Stimulated activated CD8-positive, alpha-beta memory T cell treated with anti-CD3 and anti-CD28 coated beads, Interleukin-2, amount 100 ng/mL, for 1 hour (primary cell): Measurements from ENCODE around the gene AP3D1.
"Not testable (repeated sequence)": the region's sequence is repeated elsewhere in the genome, so short reads cannot be mapped to it uniquely, and the experiment has no call there.

Experiments used
- DNase-seq, 2 donors: peaks; one replicate each; pipeline ENCODE4 v3.0.0-alpha.2; 2020; ENCODE audit warnings: low read depth in 2 of 2

The AP3D1 gene

GRCh38 chr19:2151339-2152229, at the start of gene AP3D1:
TSS of gene AP3D1 (minus strand) at chr19:2151566. CDS start at chr19:2151334, 232 bp downstream.
- DNase-seq, result peak; percentile 99

- DNase-seq, result not testable (repeated sequence)
These were observed 49.4 kb upstream of the AP3D1 start for GRCh38 chr19:2200624-2201294.

DNA sequence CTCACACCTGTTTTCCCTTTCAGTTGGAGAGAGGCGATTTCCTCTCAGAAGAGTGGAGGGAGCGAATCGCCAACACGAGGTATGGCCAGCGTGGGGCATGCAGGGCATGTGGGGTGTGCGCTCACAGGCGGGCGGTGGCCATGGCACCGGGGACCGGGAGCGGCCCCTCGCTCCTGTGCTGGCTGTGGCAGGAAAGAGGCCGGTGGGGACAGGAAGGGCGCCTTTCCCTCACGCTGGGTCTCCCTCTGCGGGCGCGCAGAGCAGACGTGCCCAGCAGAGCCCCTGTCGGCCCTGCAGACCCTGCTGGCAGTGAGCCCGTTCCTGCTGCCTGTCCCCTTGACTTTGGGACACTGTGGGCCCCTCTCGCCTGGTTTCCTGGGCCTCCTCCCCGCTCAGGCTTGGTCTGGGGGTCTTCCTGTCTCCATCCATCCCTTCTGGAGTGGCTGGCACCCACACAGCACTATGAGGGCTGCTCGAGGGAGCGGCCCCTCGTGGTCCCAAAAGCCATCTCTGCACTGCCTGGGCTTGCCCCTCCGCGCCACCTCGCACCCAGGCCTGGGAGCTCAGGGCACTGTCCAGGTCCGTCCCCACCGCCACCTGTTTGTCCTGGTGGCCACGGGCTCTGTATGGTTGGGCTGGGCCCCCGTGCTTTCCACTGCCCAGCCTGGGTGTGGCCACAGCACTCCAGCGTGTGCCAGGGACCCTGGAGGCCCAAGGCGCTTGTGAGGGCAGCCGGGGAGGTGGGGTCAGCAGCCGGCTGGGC, 48.7 kb upstream of the AP3D1 start:
- no peak for DNase-seq

- no peak for DNase-seq
These were observed 47.8 kb upstream of the AP3D1 start for GRCh38 chr19:2199215-2199614.

DNA sequence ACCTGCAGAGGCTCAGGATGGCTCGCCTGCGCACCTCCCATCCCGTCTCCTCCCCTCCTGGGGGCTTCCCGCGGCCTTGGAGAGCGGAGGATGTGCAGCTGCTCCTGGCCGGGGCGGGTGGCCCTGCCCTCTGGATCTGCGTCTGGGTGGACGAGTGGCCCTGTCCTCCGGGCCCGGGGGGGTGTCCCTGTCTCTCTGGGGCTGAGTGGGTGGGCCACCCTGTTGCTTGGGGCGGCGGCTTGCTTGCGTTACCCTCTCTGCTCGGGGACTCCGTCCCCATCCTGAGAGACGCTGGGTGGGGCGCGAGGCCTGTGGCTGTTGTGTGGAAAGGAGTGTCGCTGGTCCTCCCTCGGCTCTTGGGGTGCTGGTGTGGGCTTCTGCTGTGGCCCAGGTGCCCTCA, 47.0 kb upstream of the AP3D1 start:
- no peak for DNase-seq

GRCh38 chr19:2197270-2197669, 45.9 kb upstream of the AP3D1 start:
- no peak for DNase-seq

DNA sequence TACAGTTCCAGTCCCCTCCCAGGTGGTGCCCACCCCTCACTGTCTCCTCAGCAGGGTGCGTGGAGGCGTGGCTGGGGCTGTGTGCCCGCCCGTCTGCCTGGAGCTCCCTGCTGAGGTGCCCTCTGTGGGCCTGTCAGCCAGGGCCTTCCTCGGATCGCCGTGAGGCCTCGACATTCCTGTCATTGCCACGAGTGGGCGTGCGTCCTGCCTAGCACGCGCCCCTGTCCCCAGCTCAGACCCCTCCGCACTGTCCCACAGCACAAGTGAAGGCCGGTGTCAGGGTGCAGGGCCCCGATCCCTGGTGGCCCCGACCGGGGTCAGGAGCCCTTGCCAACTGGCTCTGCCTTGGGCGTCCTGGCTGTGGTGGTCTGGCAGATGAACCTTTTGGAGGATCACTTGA, 44.5 kb upstream of the AP3D1 start:
- DNase-seq, result no peak

GRCh38 chr19:2195361-2195760, 44.0 kb upstream of the AP3D1 start:
- DNase-seq, result no peak

DNA sequence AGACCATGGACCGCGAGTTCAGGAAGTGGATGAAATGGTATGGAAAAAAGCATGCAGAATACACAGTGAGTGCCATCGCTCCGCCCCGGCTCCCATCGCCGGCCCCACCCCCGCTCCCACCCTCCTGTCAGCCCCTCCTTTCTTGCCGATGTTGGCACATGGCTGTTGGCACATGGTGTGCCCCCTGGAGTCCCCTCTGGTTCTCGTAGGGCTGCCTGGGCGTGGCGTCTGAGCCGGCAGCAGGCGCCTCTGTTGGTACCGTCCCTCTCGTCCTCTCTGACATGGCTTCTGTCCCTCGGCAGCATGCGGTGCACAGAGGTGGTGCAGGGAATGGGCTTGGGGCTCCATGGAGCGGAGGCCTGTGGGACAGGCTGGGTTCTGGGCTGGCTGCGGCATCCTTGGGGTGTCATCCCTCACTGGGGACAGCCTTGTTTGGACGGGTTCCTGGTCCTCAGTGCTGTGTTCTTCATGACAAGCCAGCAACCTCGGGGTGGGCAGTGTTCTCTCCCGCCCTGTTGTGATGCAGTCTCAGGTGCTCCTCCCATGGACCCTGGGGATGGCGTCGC, 43.2 kb upstream of the AP3D1 start:
- no peak for DNase-seq

GRCh38 chr19:2193807-2194206, 42.4 kb upstream of the AP3D1 start:
- no peak for DNase-seq

DNA sequence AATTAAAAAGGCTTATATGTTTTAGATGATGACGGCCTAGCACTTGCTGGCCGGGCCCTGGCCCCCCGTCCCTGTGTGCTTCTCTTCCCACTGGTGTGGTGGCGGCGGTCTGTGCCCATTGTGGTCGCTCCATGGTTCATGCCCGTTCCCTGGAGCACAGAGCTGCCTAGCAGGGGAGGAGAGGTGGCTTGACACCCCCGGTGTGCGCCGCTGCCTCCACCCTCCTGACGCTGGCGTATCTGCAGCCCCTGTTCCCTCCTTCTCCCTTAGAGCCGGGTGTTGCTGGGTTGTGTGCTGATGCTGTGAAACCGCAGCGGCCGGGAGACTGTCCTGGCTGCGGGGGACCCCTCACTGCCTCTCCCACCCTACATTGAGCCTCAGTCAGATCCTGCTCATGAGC, 41.5 kb upstream of the AP3D1 start:
- no peak for DNase-seq

DNA sequence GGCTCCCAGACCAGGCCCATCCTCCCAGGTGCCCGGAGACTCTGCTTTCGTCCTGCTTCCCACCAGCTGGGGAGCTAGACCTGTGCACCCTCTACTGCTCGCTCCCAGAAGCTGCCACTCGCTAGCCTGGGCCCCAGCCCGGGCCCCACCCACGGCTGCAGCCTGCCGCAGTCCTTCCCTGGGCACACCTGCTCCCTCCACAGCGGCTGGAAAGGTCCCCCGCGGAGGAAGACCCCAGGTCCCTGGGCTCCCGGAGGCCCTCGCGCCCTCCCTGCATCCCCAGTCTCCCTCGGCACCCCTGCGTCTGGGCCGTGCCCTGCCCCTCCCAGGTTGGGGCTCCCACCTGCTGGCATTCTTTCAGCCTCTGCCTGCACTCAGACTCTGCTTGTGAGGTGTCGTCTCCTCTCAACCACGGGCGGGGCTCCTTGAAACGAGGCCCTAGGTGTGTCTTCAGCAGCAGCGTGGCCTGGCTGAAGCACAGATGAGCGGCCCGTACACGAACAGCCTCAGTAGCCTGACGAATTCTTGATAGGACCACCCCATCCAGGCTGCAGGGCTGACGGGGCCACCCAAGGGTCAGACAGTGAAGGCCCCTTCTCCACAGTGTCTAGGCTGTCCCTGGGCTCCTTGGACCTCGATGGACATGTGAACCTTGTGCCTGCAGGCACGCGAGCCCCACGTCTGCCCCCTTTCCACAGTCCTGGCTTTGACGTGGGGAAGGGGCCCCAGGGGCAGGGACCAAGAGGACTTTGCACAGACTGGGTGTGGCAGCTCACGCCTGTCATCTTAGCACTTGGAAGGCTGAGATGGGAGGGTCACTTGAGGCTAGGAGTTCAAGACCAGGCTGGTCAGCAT, 40.3 kb upstream of the AP3D1 start:
- no peak for DNase-seq

DNA sequence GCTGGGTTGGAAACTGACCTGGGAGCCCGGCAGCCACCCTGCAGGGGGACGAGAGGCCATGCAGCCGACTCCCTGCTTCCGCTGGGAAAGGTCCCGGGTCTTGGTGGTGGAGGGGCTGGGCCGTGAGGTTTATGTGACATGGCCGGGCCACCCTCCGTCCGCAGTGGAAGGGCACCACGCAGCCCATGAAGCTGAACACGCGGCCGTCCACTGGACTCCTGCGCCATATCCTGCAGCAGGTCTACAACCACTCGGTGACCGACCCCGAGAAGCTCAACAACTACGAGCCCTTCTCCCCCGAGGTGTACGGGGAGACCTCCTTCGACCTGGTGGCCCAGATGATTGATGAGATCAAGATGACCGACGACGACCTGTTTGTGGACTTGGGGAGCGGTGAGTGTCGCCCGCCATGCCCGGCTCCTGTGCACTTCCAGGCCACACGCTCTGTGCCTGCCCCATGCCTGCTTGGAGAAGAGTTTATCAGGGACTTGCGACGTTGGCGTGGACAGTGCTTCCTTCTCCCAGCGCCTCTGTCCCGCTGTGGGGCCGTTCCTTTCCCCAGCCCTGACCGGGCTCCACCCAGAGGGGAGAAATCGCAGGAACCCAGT, 39.6 kb upstream of the AP3D1 start:
- no peak for DNase-seq

- DNase-seq, result no peak
These were observed 38.5 kb upstream of the AP3D1 start for GRCh38 chr19:2189880-2190279.

- DNase-seq, result no peak
These were observed 37.5 kb upstream of the AP3D1 start for GRCh38 chr19:2188708-2189385.

DNA sequence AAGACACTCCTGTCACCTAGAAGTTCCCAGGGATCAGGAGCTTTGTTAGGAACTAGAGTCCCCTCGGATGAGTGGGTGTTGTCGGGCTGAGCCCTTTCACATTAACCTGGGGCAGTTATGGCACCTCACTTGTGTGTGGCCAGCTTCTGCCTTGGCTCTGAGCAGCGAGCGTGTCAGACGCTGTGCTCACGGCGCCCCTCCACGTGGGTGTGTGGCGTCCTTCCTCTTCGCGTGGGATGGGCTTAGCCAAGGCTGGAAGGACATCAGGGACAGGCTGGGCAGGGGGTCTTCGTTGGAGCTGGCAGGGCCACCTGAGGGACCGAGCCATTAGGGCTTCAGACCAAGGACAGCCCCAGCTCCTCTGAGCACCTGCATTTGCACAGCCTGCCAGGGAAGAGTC, 35.8 kb upstream of the AP3D1 start:
- no peak for DNase-seq

DNA sequence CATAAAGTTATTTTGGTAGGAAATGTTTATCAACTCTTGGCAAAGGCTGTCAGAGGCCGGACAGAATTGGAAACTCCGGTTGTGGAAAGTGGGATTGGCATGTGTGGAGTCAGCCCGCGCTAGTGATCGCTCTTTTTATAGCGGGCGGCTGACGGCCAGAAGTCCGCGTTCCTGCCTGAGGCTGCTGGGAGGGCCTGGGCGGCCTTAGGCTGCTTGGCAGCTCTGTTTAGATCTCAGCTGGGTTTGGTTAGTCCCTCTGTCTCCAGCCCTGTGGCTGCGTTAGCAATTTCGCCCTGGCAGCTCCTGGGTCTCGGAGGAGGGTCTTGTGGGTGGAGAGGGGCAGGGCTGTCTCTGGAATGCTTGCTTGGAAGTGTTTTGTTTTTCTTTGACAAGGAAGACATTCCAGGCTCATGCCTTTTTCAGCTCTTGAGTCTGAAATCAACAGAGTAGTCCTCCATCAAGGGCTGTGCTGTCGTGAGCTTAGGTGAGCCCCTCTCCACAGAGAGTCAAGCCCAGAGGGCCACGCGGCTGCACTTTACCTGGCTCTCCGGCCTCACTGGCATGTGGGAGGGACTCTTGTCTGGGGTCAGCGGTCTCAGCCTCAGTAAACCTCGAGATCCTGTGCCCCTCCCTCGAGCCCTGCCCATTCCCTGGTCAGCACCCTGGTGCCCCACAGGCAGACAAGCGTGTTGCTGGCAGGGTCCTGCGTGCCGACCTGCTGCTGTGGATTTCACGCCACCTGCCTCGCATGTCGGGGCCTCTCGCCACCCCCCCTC, 34.9 kb upstream of the AP3D1 start:
- DNase-seq, result no peak

DNA sequence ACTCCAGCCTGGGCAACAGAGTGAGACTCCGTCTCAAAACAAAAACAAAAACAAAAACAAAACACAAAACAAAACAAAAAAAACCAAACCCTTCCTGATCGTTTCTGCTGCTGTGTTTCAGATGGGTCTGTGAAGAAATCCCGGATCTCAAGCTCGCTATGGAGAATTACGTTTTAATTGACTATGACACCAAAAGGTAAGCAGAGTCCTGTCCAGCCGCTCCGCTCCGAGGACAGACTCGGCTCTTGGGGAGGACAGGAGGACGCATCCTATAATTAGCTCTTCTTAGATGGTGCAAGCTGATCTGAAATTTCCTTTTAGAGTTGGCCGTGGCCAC, 34.3 kb upstream of the AP3D1 start:
- no peak for DNase-seq

- no peak for DNase-seq
These were observed 33.1 kb upstream of the AP3D1 start for GRCh38 chr19:2184422-2184975.
